HFF-Myc (cell line): ENCODE measurements around the gene WNT3.

ENCODE experiments used
- DNase-seq: peaks from one replicate; pipeline ENCODE4 v3.0.0-alpha.2; 2011; ENCODE audit warnings: low read depth; ENCODE audit errors: extremely low read depth
- H3K4me3 ChIP-seq: replicated peaks from 2 replicates; pipeline ENCODE4 v1.5.1; 2011; ENCODE audit warnings: low read depth, mild to moderate bottlenecking, control low read depth, low read length
- CTCF ChIP-seq: IDR thresholded peaks from 2 replicates; pipeline ENCODE4 v1.5.1; 2012; ENCODE audit warnings: mild to moderate bottlenecking, low read depth, low read length, control low read depth; ENCODE audit errors: missing control alignments

WNT3 gene

GRCh38 chr17:46837521-46837920 is 19.0 kb upstream of the WNT3 start:
- no peak for TF ChIP-seq CTCF
- no peak overlapping the region for H3K4me3 ChIP-seq
- no peak for DNase-seq

DNA sequence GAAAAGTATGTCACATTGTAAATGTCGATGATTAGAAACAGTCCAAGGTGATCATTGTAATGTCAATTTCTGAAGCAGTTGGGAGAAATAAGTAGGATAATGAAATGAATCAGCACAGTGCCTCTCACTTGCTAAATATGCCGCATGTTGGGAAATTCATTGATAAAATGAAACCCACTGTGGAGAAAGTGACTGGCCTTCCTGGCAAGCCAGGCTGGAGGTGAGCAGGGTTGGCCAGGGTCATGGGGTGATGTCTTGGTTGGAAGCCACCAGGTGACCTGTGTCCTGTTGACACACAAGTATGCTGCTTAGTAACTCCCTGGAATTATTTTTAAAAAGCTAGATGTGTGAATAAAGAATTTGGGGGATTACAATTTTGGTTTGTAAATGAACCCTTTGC is 18.0 kb upstream of the WNT3 start:
- DNase-seq, result no peak
- no peak for TF ChIP-seq CTCF
- no peak overlapping the region for H3K4me3 ChIP-seq

- no peak for TF ChIP-seq CTCF
- no peak overlapping the region for H3K4me3 ChIP-seq
- no peak for DNase-seq
Observed at GRCh38 chr17:46834846-46835245, 16.4 kb upstream of the WNT3 start.

GRCh38 chr17:46833840-46834208 is 15.3 kb upstream of the WNT3 start:
- H3K4me3 ChIP-seq, result no peak overlapping the region
- no peak for TF ChIP-seq CTCF
- no peak for DNase-seq

GRCh38 chr17:46832945-46833839 is 14.7 kb upstream of the WNT3 start:
- no peak overlapping the region for H3K4me3 ChIP-seq
- no peak for TF ChIP-seq CTCF
- DNase-seq, result no peak

DNA sequence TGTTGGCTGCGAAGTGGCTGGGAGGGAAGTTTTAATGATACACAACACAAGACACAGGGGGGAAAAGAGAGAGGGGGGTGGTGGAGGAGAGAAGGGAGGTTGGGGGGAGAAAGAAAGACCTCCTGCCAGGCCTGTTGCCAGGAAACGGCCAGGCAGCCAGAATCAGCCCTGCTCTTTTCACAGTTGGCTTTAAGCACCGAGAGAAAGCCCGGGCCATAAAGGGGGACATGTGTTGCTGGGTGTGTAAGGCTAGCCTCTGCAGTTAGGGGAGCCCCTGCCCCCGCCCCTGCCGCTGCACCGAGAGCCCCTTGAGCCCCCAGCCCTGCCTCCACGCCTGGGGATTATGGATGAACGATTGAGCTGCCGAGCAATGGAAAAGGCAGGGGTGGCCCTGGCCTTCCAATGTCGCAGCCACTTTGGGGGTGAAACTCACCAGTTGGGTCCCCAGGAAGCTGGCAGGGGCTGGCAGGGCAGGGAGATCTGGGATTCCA is 13.9 kb upstream of the WNT3 start:
- DNase-seq, result no peak
- TF ChIP-seq CTCF, result no peak
- H3K4me3 ChIP-seq, result no peak overlapping the region
